Stimulated activated CD8-positive, alpha-beta memory T cell treated with anti-CD3 and anti-CD28 coated beads, Interleukin-12 subunit alpha, Interleukin-12 subunit beta, amount 100 ng/mL, for 24 hours (primary cell): ENCODE data around the gene PARVA.
"Not testable (repeated sequence)": the region's sequence is repeated elsewhere in the genome, so short reads cannot be mapped to it uniquely, and the experiment has no call there.

Experiments
- DNase-seq: peaks from one replicate; pipeline ENCODE4 v3.0.0-alpha.2; 2020; ENCODE audit errors: extremely low read depth

The PARVA gene

GRCh38 chr11:12503886-12504285 lies 126.5 kb downstream of the PARVA start:
- no peak for DNase-seq

GRCh38 chr11:12505183-12505582 lies 127.8 kb downstream of the PARVA start:
- DNase-seq: no peak

GRCh38 chr11:12506404-12506921 lies 129.1 kb downstream of the PARVA start:
- DNase-seq: no peak

GRCh38 chr11:12507391-12507790 lies 130.0 kb downstream of the PARVA start:
- DNase-seq: no peak

GRCh38 chr11:12508151-12508751 lies 130.9 kb downstream of the PARVA start:
- DNase-seq: no peak

GRCh38 chr11:12509371-12509770 lies 132.0 kb downstream of the PARVA start:
- DNase-seq: no peak

GRCh38 chr11:12512132-12512531 lies 134.8 kb downstream of the PARVA start:
- DNase-seq: no peak

GRCh38 chr11:12512826-12513395 lies 135.5 kb downstream of the PARVA start:
- no peak for DNase-seq

GRCh38 chr11:12516387-12517105 lies 139.2 kb downstream of the PARVA start:
- no peak for DNase-seq

- no peak for DNase-seq
Measured at GRCh38 chr11:12517306-12517705, 139.9 kb downstream of the PARVA start.

GRCh38 chr11:12517741-12518140 lies 140.4 kb downstream of the PARVA start:
- no peak for DNase-seq

- no peak for DNase-seq
Measured at GRCh38 chr11:12518606-12519385, 141.4 kb downstream of the PARVA start.

GRCh38 chr11:12520054-12520453 lies 142.7 kb downstream of the PARVA start:
- no peak for DNase-seq

- DNase-seq: not testable (repeated sequence)
Measured at GRCh38 chr11:12520576-12520975, 143.2 kb downstream of the PARVA start.

- no peak for DNase-seq
Measured at GRCh38 chr11:12523180-12523924, 146.0 kb downstream of the PARVA start.

- no peak for DNase-seq
Measured at GRCh38 chr11:12524865-12525264, 147.5 kb downstream of the PARVA start.

GRCh38 chr11:12525466-12526055 lies 148.2 kb downstream of the PARVA start:
- no peak for DNase-seq

- DNase-seq: no peak
Measured at GRCh38 chr11:12526789-12527188, 149.4 kb downstream of the PARVA start.

- no peak for DNase-seq
Measured at GRCh38 chr11:12528487-12528886, 151.1 kb downstream of the PARVA start.

- DNase-seq: no peak
Measured at GRCh38 chr11:12529041-12529440, 151.7 kb downstream of the PARVA start.

GRCh38 chr11:12529793-12530192 lies 152.4 kb downstream of the PARVA start:
- DNase-seq: no peak
